ENCODE data around the gene TMEM107.

Gene TMEM107

DNA sequence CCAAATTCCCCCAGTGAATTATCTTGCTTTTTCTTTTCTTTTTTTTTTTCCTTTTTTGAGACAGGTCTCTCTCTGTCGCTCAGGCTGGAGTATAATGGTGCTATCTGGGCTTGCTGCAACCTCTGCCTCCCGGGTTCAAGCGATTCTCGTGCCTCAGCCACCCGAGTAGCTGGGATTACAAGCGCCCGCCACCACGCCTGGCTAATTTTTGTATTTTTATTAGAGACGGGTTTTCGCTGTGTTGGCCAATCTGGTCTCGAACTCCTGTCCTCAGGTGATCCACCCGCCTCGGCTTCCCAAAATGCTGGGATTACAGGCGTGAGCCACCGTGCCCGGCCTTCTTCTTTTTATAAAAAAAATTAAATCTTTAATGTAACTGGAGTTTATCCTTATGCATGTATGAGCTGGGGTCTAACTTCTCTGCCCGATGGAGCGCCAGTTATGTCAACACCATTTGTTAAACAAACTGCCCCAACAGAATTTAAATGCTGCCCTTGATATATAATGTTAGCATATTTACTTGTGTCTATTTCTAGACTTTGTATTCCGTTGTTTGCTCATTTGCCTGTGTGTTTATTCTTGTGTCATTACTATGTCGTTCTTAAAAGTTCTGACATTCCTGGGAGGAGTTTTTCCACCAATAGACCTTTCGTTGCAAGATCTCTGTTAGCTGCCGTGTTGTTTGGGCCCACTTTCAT lies 34.7 kb upstream of the TMEM107 start:
- TF ChIP-seq FOXP2 (optimal IDR thresholded peaks at IDR 0.05; ENCODE audit: borderline replicate concordance, extremely low read depth, extremely low read length, insufficient read depth) (no peak), POLR2AphosphoS5 (IDR thresholded peaks at IDR 0.05; ENCODE audit: low read depth, low read length) (no peak), TAF1 (IDR thresholded peaks at IDR 0.05; ENCODE audit: borderline replicate concordance, insufficient read depth, low read length) (no peak), SIN3A (IDR thresholded peaks at IDR 0.05; ENCODE audit: borderline replicate concordance, insufficient read depth, low read length) (no peak)
- TF ChIP-seq, protein P1, sequence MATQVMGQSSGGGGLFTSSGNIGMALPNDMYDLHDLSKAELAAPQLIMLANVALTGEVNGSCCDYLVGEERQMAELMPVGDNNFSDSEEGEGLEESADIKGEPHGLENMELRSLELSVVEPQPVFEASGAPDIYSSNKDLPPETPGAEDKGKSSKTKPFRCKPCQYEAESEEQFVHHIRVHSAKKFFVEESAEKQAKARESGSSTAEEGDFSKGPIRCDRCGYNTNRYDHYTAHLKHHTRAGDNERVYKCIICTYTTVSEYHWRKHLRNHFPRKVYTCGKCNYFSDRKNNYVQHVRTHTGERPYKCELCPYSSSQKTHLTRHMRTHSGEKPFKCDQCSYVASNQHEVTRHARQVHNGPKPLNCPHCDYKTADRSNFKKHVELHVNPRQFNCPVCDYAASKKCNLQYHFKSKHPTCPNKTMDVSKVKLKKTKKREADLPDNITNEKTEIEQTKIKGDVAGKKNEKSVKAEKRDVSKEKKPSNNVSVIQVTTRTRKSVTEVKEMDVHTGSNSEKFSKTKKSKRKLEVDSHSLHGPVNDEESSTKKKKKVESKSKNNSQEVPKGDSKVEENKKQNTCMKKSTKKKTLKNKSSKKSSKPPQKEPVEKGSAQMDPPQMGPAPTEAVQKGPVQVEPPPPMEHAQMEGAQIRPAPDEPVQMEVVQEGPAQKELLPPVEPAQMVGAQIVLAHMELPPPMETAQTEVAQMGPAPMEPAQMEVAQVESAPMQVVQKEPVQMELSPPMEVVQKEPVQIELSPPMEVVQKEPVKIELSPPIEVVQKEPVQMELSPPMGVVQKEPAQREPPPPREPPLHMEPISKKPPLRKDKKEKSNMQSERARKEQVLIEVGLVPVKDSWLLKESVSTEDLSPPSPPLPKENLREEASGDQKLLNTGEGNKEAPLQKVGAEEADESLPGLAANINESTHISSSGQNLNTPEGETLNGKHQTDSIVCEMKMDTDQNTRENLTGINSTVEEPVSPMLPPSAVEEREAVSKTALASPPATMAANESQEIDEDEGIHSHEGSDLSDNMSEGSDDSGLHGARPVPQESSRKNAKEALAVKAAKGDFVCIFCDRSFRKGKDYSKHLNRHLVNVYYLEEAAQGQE (IDR thresholded peaks at IDR 0.05; ENCODE audit: insufficient read depth in 1 of 2, low read depth in 2 of 2, low read length in 2 of 2), result no peak

DNA sequence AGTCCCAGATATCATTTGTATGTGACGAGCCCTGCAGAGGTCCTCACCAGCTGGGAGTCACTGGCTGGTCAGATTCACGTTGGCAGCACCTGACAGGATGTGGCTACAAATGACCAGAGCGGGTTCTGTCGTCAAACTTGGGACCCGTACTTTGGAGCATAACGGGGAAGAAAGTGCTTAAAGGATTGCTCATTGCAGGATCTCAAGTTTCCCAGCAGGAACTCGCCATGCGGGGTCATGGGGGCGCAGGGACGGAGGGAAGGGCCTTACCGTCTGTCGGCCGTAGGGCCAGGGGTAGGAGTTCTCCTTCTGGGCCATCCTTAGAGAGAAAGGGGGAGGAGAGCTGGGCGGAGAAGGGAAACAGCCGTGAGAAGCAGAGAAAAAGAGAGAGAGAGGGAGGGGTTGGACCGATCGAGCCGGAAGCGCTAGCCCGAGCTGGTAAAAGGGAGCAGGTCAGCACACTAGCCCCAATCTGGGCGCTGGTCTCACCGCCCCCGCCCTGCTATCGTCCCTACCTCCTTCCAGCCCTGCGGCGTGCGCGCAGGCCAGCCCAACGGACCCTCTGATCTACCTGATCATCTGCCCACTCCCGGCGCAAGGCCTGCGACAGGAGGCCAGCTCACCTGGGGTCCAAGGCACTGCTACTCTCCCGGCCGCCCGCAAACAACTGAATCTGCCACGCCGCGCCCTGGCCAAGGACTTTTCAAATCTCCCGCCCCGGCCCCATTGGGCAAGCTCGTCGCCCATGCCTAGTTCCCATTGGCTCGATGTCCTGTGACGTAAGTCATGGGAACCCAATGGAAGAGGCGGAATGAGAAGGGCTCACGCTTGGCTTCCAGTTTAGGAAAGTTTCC lies 34.0 kb upstream of the TMEM107 start, which contains the start of gene AURKB:
Gene AURKB (minus strand): TSS at position 669 of the 854 bp plus-strand sequence. CDS start 351 bp downstream, at position 318.
- peak; percentile 98 for TF ChIP-seq POLR2AphosphoS5 (IDR thresholded peaks at IDR 0.05; ENCODE audit: low read depth, low read length)
- TF ChIP-seq FOXP2 (optimal IDR thresholded peaks at IDR 0.05; ENCODE audit: borderline replicate concordance, extremely low read depth, extremely low read length, insufficient read depth), result peak; percentile 16
- TF ChIP-seq TAF1 (IDR thresholded peaks at IDR 0.05; ENCODE audit: borderline replicate concordance, insufficient read depth, low read length), result no peak; the same call in 1 of the 2 replicates
- TF ChIP-seq SIN3A (IDR thresholded peaks at IDR 0.05; ENCODE audit: borderline replicate concordance, insufficient read depth, low read length), result peak; percentile 98
- TF ChIP-seq, protein P1 (IDR thresholded peaks at IDR 0.05; ENCODE audit: insufficient read depth in 1 of 2, low read depth in 2 of 2, low read length in 2 of 2), result peak in 1 of 2 experiments; percentile 45; a peak in 2 of 4 replicates

DNA sequence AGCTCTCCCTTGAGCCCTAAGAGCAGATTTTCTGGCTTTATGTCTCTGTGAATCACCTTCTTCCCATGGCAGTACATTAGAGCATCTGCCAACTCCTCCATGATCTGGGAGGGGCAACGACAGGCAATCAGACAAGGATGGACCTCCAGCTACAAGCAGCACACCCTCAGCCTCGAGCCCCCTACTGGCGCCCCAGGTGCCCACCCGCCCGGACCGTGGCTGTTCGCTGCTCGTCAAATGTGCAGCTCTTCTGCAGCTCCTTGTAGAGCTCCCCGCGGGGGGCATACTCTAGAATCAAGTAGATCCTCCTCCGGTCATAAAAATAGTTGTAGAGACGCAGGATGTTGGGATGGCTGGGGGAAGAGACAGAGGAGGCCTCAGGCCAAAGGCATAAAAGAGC lies 30.4 kb upstream of the TMEM107 start:
- TF ChIP-seq TAF1 (IDR thresholded peaks at IDR 0.05; ENCODE audit: borderline replicate concordance, insufficient read depth, low read length), result no peak
- no peak for TF ChIP-seq SIN3A (IDR thresholded peaks at IDR 0.05; ENCODE audit: borderline replicate concordance, insufficient read depth, low read length)
- TF ChIP-seq POLR2AphosphoS5 (IDR thresholded peaks at IDR 0.05; ENCODE audit: low read depth, low read length), result no peak
- TF ChIP-seq, protein P1 (IDR thresholded peaks at IDR 0.05; ENCODE audit: insufficient read depth in 1 of 2, low read depth in 2 of 2, low read length in 2 of 2), result no peak
- no peak for TF ChIP-seq FOXP2 (optimal IDR thresholded peaks at IDR 0.05; ENCODE audit: borderline replicate concordance, extremely low read depth, extremely low read length, insufficient read depth)

DNA sequence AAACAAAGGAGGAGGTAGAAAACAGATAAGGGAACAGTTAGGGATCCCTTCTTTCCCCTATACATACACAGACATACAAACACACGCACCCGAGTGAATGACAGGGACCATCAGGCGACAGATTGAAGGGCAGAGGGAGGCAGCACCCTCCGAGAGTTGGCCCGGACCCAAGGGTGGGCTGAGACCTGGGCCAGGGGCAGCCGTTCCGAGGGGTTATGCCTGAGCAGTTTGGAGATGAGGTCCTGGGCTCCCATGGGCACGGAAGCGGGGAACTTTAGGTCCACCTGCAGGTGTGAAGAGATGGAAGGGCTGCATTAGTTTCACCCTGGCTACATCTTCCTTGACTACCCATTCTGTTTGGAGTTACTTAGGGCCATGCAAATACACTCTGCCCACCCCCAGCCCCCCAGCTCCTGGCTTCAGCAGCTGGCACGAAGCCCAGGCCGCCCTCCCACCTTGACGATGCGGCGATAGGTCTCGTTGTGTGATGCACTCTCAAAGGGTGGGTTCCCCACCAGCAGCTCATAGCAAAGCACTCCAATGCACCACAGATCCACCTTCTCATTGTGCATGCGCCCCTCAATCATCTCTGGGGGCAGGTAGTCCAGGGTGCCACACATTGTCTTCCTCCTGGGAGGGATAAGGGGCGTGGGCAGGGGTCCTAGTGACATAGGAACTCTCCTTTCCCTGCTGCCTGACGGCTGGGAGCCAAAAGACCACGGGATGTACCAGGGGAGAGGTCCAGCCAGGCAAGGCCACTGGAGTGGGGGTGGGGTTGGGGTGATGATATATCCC lies 28.8 kb upstream of the TMEM107 start:
- TF ChIP-seq SIN3A (IDR thresholded peaks at IDR 0.05; ENCODE audit: borderline replicate concordance, insufficient read depth, low read length) (no peak), FOXP2 (optimal IDR thresholded peaks at IDR 0.05; ENCODE audit: borderline replicate concordance, extremely low read depth, extremely low read length, insufficient read depth) (no peak), TAF1 (IDR thresholded peaks at IDR 0.05; ENCODE audit: borderline replicate concordance, insufficient read depth, low read length) (no peak), POLR2AphosphoS5 (IDR thresholded peaks at IDR 0.05; ENCODE audit: low read depth, low read length) (peak; percentile 49)
- TF ChIP-seq, protein P1 (IDR thresholded peaks at IDR 0.05; ENCODE audit: insufficient read depth in 1 of 2, low read depth in 2 of 2, low read length in 2 of 2), result no peak
